Measurements from ENCODE around the gene DYNC2I2.
A peak's percentile ranks its signal among the peaks of the same experiment; 100 is the strongest.

DNA sequence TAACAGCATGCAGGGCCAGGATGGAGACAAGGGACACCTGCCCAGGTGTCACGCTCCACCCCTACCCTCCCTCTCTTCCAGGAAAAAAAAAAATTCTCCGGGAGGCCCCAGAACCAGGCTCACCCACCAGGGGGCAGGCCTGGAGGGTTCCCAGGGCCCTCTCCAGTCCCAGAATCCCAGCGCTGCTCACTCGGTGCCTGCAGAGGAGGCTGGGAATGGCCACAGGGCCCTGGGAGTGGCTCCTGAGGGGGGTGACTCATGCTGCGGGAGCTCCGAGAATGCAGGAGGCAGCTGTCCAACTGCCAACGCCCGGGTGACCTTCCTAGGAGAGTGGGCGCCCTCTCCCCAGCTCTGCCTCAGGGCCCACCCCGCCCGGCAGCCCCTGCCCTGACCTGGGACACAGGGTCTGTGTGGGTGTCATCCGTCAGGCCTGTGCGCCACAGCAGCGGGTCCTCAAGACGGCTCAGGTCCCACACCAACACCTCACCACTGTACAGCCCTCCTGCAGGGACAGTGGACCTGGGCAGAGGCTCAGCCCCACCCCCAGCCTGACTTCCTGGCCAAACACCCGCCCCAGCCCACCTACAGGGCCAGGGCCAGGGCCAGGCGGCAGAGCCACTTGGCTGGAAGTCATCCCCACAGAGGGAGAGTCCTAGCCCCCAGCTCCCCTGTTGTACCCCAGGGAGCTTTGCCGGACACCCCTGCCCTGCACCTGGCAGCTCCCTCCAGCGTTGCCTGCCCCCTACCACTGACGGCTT, 21.2 kb downstream of the DYNC2I2 start:
- TF ChIP-seq CTCF (IDR thresholded peaks at IDR 0.05) (peak; percentile 68 to 80 (median 77)), POLR2A (IDR thresholded peaks at IDR 0.05) (peak in 1 of 2 donors; percentile 32)

Data from adrenal gland (tissue), 5 donors.